Activated naive CD4-positive, alpha-beta T cell treated with anti-CD3 and anti-CD28 coated beads, Interleukin-2, amount 50 U/mL, for 16 hours (primary cell): Measurements from ENCODE around the gene MYRF.

Experiments used
- DNase-seq: peaks from one replicate; pipeline ENCODE4 v3.0.0-alpha.2; 2020

The MYRF gene

DNA sequence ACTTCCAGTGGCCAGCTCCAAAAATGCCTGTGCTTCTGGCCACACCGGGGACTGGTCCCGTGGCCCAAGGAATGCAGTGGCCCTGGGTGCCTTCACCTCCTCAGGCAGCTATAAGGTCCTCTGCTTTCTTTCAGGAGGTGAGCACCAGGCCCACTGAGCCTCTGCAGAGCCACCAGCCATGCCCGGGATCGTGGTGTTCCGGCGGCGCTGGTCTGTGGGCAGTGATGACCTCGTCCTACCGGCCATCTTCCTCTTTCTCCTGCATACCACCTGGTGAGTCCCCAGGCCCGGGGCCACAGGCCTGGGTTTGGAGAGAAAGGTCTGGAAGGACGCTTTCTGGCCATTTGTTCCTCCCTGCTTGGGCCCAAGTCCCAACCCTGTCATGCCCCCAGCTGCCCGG, 32.5 kb upstream of the MYRF start:
- no peak for DNase-seq

DNA sequence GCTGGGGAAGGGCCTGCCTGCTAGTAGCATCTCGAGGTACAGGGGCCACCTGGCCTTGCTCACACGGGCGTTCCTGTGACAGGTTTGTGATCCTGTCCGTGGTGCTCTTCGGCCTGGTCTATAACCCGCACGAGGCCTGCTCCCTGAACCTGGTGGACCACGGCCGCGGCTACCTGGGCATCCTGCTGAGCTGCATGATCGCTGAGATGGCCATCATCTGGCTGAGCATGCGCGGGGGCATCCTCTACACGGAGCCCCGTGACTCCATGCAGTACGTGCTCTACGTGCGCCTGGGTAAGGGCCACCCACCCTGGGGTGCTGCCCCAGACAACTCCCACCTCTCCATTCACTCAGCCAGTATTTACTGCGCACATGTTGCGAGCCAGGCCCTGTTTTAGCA, 31.8 kb upstream of the MYRF start:
- DNase-seq, result no peak

DNA sequence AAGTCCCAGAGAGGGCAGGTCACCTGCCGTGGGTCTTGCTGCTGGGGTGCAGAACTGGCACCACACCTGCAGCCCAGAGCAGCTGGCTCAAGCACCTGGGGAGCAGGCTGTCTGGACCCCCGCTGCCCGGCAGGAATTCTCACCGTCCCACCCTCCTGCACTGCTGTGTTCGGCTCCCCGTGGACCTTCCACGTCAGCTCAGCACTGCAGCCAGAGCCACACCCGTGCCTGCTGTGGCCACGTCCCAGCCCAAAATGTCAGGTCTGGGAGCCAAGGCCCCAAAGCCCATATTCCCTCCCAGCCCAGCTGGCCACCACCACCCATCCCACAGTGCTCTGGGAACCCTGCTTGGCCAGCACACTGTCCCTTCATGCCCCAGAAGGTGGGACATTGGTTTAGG, 28.0 kb upstream of the MYRF start:
- no peak for DNase-seq

DNA sequence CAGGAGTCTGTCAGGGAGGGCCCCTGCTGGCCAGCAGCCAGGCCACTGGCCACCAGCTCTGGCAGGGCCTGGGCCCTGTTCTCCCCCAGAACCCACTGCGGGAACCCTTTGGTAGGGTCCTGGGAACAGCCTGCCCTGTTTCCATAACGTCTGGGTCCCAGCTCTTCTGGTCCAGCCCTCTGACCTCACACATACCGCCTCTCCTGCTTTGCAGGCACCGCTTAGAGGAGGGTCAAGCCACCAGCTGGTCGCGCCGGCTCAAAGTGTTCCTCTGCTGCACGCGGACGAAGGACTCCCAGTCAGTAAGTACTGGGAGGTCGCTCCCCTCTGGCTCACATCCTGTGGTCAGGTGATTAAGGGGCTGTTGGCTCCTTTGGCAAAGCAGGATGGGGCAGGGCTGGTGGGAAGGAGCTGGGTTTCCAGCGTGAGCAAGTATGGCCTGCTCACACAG, 26.6 kb upstream of the MYRF start:
- no peak for DNase-seq

DNA sequence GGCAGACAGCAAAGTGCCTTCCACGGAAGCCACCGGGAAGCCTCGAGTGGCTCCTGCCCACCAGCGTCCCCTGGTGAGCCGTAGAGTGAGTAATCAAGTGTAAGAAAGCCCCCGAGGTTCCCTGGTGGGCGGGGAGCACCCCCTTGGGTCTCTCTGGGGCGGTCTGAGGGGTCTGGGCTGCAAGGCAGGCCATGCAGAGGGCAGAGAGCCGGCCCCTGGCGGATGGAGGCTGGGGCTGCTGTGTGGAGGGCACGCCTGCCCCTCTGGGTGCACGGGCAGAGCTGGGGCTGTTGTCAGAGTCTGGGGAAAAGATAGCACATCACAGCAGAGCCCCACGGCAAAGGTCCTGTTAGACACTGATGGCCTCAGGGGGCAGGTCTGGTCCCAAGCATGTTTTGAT, 25.7 kb upstream of the MYRF start:
- DNase-seq, result no peak

DNA sequence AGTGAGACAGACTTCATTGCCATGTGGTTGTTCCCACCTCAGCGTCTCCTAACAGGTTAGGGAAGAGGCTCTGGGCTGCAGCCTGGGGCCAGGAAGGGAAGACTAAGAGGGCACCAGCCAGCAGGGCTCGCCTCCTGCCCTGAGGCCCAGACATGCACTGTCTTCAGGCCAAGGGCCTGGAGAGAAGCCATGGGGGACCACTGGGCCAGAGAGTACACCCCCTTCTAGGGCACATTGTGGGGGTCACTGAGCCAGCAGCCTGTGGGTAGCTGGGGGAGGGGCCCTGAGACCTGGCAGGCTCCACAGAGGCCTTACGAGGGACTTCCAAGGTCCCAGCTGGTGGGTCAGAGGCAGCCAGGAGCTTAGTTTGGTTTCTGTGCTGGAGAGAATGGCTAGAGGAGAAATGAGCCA, 25.0 kb upstream of the MYRF start:
- DNase-seq, result no peak

DNA sequence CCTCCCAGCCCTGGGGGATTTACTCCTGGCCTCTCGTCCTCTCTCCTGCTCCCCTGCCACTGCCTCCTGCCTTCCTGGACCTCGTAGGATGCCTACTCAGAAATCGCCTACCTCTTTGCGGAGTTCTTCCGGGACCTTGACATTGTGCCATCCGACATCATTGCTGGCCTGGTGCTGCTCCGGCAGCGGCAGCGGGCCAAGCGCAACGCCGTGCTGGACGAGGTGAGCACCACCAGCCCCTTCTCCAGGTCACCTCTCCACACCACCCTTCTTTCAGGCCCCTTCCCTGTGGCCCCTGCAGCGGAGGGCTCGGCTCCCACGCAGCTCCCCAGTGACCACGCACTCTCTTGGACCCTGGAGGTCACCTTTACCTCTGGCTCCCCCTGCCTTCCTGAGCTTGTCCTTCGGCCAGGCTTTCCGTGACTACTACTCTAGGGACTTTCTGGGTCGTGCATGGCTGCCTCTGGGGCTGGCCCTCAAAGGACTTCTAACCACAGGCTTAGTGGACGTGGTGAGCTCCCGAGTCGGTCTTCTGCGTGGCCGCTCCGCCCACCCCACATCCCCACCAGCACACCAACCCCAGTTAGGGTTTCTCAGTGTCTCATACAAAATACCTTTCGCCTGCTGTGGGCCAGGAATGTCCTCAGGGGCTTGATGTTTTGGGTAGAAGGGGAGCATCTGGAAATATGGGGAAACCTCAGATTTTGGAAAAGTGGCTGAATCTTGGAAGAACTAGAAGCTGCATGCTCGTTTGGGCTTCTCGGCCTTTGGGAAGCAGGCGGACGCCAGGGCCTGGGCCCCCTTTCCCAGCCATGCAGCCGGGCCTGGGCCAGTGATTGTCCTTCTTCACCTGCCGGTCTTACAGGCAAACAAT, 24.1 kb upstream of the MYRF start:
- no peak for DNase-seq

DNA sequence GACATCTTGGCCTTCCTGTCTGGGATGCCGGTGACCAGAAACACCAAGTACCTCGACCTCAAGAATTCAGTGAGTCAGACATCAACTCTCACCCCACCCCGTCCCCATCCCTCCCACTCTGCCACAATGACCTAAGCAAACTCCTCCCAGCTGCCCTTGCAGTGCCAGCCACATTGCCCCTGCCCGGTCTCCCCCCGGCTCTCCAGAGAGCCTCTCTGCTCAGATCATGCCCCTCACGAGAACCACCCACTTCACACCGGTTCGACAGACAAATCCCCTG, 23.6 kb upstream of the MYRF start:
- DNase-seq, result no peak

GRCh38 chr11:61730240-61730994, 22.0 kb upstream of the MYRF start:
- no peak for DNase-seq

DNA sequence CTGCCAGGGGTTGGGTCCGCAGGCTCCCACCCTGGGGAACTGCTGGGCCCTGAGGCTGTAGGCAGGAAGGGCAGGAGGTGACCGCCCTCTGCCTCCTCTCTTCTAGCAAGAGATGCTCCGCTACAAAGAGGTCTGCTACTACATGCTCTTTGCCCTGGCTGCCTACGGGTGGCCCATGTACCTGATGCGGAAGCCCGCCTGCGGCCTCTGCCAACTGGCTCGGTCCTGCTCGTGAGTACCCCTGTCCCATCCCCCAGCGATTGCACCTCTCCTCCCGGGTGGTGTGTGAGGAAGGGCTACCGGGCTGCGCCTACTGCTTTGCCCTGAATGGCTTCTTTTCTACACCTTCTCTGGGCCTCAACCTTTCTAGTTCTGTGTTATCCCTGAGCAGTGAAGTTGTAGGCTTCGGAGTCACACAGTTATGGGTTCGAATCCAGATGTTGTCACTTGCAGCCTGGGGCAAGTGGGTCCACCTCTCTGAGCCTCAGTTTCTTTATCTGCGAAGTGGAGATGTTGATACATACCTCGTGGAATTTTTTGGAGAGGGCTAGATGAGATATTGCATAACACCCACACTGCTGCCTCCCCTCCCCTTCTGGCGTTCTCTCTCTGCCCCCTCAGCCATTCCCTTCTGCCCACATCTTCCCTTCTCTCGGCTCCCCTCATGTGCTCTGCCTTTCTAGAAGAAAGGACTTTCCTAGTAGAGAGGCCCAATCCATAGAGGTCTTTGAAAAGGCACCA, 21.1 kb upstream of the MYRF start:
- DNase-seq, result no peak

GRCh38 chr11:61731952-61732675, 20.3 kb upstream of the MYRF start:
- no peak for DNase-seq

- no peak for DNase-seq
Measured at GRCh38 chr11:61732705-61733104, 19.7 kb upstream of the MYRF start.

DNA sequence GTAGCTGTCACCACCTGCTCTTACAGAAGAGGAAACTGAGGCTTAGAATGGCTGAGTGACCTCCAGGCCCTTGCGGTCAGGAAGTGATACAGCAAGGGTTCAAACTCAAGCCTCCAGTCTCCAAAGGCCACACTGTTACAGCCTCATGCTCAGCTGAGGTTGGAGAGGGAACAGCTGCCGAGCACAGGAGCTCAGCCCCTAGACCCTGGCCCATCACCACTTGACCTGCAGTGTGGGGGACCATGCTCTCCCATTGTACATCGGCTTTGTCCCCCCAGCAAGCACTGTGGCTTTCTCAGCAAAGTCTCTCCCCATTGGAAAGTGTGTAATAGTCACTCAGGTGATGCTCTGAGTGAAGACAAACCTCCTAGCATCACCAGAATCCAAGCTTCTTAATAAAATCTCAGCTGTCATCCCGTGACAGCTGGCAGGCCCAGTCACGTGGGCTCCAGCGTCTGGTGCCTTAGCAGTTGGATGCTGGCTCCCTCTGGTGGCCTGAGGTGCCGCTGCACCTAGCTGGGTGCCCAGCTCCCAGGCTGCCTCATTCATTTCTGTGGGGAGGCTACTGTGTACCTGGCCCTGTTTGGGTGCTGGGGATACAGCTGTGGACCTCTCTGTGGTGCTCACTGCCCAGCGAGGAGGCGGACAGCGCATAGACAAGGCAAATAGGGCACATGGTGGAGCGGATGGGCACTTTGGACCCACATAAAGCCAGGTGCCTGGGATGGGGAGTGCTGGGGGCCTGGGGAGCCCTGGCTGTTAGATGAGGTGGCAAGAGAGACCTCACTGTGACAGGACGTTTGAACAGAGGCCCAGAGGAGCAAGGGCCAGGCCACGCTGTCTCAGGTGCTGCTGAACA, 19.1 kb upstream of the MYRF start:
- peak; percentile 85 for DNase-seq

DNA sequence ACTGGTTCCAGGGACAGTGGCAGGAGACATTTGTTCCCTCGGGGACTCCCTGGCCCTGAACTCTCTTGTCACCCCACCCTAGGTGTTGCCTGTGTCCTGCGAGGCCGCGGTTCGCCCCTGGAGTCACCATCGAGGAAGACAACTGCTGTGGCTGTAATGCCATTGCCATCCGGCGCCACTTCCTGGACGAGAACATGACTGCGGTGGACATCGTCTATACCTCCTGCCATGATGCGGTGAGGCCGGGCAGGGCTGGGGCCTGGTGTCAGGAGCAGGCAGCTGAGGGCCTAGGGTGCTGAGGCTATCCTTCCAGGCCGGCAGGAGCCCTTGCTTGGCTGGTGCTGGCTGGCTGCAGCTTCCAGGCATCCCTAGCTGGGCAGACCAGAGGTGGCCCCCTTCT, 17.7 kb upstream of the MYRF start:
- no peak for DNase-seq

GRCh38 chr11:61735391-61735790, 17.0 kb upstream of the MYRF start:
- no peak for DNase-seq

DNA sequence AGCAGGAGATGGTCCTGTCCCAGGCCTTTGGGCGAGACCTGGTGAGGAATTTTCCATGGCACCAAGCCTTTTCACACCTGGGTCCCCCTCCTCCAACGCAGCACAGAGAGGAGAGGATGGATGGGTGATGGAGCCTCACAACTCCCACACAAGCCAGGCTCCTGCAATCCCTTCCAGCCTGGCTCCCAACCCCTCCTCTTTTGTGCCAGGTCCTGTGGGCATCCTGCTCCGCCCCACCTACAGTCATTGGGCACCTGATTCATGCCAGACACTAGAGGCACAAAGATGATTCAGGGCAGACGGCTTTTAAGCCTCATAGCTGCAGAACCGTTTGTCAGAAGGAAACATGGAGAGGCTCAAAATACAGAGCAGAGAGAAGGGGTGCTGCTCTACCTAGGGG, 16.1 kb upstream of the MYRF start:
- DNase-seq, result no peak

DNA sequence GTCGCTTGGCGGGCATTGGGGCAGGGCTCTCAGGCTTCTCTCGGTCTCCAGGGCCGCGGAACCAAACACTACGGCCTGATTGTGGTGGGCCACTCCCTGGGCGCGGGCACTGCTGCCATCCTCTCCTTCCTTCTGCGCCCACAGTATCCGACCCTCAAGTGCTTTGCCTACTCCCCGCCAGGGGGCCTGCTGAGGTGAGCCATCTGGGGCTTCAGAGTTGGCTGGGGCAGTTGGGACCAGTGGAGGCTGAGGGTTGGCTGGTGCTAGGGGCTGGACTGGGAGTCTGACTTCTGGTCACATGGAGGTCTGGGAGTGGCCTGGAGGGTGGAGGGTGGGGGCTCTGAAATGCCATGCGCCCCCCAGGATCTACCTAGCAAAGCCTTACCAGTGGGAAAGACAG, 15.3 kb upstream of the MYRF start:
- no peak for DNase-seq

- DNase-seq, result no peak
Measured at GRCh38 chr11:61737636-61738386, 14.6 kb upstream of the MYRF start.

- DNase-seq, result no peak
Measured at GRCh38 chr11:61738776-61739175, 13.7 kb upstream of the MYRF start.

DNA sequence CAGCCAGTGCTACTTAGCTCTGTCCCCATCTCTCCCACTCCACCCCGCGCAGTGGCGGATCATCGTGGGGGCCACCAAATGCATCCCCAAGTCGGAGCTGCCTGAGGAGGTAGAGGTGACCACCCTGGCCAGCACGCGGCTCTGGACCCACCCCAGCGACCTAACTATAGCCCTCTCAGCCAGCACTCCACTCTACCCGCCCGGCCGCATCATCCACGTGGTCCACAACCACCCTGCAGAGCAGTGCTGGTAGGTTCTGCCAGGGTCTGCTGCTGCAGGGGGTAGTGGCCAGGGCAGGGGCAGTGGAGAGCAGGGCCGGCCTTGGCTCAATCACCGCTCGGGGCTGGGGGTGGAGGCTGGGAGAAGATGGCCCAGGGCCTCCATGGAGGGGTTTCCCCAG, 13.0 kb upstream of the MYRF start:
- no peak for DNase-seq

DNA sequence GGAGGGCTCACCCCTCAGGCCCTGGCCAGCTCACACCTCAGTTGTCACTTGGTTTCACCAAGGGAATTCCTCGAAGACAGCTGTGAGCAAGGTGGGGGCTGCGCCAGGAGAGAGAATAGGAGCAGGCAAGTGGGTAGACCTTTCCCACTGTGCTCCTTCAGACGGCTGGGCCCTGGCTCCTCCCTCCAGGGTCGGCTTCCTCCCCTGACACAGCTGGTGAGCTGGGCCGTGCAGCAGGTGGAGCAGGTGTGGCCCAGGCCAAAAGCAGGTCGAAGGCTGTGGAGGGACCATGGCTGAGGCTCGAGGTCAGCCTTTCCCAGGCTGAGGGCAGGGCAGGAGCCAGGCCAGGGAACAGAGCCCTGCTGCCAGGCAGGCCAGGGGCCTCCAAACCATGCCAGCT, 12.5 kb upstream of the MYRF start:
- DNase-seq, result no peak
